GDM1 (cell line): Measurements from ENCODE around the gene ID3.
"Not testable (repeated sequence)": the region's sequence is repeated elsewhere in the genome, so short reads cannot be mapped to it uniquely, and the experiment has no call there.

Experiments
- DNase-seq: peaks from one replicate; lab custom pipeline; 2025; lab: John Stamatoyannopoulos, UW

Gene ID3

DNA sequence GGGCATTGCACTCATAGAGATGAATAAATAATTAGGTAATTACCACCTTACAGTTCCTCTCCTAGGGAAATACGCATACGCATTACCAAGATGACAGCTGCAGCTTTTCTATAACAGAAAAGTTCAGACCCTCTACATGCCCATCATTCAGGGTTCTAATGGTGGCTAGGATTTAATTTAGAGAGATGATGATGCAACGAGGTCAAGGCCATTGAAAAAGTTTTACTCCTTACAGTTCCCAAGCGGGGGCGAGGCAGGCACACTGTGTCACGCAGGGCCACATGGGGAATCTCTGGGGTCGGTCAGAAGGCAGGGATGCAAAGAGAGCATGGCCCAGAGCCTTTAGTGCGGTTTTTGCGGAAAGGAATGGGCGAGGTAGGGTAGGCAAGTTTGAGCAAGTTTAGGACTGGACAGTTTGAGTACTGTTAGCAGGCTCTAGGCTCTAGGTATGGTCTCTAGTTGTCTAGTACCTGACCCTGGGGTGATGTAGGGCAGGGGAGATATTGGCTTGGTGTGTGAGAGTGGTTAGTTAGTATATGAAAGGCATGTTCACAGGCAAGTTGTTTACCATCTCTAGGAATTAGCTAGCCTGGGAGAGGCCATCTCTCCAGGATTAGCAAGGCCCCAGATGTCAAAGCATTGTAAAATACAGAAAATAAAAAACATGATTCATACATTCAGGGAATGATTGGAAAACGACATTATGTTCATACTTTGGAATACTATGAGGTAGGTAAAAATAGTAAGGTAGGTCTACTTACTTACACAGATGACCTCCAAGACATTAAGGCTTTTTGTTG, 29.6 kb upstream of the ID3 start:
- no peak for DNase-seq

DNA sequence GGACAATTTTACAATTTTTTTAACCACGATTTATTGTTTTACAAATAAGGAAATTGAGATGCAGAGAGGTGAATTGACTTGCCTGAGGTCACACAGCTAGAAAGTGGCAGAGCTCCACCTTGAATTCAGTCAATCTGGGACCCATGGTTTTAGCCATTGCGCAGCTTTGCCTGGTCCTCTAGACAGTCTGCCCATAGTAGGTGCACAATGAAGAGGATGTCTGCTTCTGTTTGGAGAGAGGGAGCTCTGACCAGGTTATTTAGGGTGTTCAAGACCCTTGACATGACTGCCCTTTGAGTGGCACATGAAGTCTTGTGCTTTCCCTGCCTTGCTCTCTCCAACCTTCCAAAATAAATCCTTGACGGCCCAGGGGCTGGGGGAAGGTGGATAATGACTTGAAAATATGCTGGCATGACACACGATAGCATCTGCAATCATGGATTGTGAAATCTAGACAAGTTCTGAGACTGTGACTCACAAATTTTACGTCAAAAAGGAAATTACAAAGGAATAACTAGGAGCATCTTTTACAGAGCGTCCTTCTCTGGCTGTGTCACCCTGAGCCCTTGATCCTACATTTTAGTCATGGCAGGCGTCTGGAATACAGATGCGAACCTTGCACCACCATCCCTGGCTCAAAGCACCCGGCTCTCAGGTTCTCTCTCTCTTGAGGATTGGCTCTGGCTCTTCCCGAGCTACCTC, 26.2 kb upstream of the ID3 start:
- no peak for DNase-seq

DNA sequence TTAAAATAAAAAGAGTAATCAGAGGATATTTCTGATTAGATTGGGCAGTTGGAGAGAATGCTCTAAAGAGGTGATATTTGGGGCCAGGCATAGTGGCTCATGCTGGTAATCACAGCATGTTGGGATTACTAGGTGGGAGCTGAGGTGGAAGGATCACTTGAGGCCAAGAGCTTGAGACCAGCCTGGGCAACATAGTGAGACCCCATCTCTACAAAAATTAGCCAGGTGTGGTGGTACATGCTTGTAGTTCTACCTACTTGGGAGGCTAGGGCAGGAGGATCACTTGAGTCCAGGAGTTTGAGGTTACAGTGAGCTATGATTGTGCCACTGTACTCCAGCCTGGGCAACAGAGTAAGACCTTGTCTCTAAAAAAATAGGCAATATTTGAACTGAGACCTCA, 24.4 kb upstream of the ID3 start:
- not testable (repeated sequence) for DNase-seq

DNA sequence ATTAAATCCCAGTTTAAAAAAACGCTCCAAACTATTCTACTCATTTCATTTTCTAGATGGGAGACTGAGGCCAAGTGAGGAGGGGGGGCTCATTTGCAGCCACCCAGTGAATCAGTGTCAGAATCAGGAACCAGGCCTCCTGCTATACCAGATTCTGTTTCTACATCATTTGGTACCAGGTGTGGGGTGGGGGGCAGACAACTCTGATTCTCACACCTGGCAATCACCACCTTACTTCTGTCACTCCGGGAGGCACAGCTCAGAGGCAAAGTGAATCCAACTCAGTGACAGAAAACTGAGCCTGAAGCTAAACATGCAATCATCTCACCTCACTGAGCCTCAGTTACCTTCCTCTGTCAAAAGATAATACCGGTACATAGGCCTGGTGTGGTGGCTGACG, 23.5 kb upstream of the ID3 start:
- DNase-seq = no peak

DNA sequence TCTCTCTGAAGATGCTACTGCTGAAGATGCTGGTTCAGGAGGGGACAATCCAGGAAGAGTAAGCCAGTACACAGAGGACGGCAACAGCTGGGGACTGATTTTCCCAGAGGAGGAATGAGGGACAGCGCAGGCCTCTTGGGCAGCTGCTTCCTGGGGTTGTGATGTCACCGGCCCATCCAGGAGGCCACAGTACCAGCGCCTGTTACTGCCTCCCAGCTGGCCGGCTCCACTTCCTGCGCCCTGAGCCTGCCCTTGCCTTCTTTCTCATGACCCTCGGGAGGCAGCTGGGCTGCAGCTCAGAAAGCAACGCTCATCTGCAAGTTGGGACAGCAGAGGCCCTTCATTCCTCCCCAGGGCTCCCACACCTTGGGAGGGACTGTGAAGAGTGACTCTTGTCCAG, 21.9 kb upstream of the ID3 start:
- DNase-seq = no peak

DNA sequence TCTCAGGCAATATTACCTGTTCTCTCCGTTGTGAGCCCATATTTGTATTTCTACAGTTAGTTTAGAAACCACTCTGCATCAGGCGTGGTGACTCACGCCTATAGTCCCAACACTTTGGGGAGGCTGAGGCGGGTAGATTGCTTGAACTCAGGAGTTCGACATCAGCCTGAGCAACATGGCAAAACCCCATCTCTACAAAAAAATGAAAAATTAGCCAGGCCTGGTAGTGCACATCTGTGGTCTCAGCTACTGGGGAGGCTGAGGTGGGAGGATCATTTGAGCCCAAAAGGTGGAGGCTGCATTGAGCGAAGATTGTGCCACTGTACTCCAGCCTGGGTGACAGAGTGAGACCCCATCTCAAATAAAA, 19.7 kb upstream of the ID3 start:
- DNase-seq = no peak

DNA sequence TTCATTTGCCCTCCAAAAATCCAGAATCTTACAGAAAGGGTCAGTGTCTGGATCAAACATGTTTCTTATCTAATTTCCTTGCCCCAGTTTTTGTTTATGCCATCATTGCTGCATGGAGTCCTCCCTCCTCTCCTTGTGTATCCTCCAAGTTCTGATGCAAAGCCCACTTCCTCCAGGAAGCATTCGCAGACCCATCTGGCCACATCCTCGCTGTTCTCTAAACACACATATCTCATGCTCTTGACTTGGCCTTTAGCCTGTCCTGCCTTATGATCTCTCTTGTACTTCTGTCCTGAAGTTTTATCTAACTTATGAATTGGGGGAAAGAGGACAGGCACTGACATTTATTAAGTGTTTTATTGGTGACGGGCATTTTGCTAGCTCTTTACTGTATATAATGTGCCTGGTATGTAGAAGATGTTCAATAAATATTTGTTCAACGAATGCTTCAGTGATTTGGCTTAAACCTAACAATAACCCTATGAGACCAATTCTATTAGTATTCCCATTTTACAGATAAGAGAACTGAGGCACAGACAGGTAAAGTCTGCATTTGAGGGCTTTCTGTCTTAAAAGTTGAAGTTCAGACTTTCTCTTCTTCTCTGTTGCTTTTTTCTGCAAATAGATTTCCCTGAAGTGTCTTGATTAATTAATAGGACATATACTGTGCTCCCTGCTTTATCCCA, 19.2 kb upstream of the ID3 start:
- DNase-seq = peak; percentile 8

DNA sequence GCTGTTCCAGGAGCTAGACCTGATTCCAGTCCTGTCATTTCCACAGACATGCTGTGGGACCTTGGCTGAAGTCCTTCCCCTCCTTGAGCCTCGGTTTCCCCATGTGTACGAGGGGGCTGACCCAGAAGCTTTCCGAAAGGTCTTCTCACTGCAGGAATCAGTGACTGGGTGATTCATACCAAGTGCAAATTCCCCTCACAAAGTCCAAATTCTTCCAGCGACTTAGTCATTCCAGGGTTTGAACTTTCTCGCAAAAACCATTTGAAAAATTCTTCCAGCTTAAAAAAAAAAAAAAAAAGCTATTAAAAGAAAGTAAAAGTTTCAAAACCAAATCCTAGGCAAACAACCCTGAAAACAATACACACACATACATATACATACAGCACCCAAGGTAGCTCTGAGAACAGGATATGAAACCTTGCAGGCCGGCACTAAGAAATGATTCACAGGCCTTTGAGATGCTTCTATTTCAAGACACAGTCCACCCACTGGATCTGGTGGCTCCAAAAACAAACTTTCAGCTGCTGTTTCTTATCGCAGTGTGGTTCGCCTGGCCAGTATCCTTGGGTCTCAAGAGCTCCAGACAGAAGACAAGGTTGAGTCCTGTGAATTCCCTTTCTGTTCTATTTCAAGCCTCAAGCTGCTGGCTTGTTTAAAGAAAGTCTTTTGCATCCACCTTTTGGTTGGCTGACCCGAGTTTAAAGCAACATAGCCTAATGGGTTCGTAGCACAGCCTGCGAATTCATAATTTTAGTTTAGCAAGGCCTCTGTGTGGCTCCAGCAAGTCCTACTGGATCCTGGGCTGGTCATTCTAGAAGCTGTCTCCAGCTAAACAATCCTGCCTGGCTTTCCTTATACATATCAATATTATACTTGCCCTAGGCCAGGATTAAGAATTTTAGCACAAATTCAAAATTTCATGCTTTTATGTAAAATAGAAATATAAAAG, 18.0 kb upstream of the ID3 start:
- no peak for DNase-seq

DNA sequence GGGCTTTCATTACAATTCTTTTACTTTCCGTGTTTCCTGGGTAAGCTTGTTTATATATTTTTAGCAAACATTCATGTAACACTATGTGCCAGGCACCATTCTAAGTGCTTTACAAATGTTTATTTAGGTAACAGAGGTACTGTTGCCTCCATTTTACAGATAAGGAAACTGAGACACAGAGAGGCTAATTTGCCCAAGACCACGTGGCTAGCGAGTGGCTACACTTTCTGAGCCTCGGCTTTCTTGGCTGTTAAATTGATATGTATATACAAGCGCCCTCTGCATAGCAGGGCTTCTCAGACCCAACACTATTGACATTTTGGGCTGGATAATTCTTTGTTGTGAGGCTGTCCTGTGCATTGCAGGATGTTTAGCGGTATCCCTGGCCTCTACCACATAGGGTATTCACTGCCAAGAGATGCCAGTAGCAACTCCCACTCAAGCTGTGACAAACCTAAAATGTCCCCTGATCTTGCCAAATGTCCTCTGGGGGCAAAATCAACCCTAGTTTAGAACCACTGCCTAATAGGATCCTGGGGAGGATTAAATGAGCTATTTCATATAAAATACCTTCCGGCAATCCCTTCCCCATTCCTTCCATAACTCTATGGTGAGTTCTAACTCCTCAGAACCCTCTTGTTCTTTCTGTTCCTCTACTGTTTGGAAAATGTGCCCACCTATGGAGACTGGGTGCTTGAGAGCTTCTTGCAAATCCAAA, 17.2 kb upstream of the ID3 start:
- no peak for DNase-seq

DNA sequence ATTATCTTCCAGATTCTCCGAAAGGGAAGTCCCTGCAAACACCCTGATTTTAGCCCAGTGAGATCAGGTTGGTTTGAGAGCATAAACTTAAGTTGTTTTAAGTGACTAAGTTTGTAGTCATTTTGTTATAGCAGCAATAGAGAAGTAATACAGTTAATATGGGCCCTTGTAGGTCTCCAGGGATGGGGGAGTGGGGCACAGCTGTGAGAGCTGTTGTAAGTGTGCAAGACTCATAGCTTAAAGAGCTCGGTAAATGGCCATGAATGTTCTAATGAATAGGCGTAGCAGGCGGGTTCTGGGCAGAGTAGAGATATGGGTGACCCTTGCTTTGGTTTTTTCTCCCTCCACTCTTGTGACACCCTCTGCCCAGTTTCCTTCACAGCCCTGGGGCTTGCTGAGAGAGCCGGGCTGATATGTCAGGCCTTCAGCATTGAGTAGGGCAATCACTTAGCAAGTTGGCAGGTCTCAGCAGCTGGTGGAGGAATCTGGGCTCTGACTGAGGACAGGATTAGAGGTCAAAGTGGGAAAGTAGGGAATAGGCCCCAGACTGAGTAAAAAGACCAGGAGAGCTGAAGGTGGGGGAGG, 16.0 kb upstream of the ID3 start:
- no peak for DNase-seq

DNA sequence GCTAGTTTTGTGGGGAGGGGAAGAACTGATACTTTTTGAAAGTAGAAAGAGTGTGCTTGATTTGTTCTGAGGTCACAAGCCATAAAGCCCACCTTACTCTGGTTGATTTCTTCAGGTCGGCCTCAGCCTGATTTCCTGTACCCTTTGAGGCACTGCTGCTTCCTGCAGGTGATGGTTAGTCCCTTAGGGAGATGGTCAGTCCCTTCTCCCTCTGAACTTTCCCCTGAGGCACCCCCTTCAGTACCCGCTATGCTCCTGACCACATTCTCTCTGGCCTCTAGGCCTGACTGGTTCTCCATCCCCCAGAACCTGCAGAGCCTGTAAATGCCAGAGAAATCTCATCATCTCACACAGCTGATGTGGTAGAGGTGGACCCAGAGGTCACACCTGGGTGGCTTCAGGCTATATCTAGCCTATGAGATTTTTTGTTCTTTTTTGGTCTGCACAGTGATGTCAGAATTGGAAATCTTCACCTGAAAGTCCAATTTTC, 15.0 kb upstream of the ID3 start:
- DNase-seq = no peak

DNA sequence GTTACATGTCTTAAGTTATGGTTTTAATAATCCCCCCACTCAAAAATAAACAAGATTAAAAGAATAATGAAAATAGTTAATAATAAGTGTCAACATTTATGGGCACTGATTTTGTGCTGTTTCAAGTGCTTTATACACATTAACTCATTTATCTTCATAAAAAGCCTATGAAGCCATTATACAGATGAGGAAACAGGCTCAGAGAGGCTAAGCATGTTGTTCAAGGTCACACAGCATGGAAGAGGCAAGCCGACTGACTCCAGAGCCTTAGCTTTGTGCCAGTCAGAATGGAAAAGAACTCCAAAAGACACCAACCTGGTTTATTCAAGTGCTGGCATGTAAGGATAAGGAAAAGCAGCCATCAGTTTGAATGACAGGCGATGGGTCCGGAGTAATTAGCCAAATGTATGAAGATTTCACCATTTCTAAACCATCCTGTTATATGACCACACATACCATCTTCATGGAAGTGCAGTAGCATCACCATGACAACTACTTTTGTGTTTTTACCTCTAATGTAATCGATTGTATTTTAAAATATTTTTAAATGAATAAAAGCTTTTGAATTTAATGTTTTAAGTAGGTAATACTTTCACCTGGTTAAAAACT, 14.4 kb upstream of the ID3 start:
- DNase-seq = no peak

DNA sequence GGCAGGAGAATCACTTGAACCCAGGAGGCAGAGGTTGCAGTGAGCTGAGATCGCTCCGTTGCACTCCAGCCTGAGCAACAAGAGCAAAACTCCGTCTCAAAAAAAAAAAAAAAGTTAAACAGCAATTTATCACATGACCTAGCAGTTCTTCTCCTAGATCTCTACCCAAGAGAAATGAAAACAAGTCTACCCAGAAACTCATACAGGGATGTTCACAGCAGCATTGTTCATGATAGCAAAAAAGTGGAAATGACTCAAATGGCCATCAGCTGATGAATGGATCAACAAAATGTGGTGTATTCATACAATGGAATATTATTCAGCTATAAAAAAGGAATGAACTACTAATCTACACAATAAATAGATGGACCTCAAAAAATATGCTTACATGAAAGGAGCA, 12.2 kb upstream of the ID3 start:
- no peak for DNase-seq

DNA sequence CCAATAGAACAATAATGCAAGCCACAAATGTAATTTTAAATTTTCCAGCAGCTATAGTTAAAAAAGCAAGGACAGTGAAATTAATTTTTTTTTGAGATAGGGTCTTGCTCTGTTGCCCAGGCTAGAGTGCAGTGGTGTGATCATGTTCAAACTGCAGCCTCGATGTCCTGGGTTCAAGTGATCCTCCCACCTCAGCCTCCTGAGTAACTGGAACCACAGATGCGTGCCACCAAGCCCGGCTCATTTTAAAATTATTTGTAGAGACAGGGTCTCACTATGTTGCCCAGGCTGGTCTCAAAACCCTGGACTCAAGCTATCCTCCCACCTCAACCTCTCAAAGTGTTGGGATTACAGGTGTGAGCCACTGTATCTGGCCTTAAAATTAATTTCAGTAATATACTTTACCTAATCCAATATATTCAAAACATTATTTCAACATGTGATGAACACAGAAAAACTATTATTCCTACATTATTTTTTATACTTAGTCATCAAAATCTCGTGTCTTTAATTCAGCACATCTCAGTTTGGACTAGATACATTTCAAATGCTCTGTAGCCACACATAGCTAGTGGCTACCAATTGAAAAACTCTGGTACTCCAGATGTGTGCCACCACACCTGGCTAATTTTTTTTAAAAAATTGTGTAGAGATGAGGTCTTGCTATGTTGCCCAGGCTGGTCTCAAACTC, 10.8 kb upstream of the ID3 start:
- DNase-seq = no peak

DNA sequence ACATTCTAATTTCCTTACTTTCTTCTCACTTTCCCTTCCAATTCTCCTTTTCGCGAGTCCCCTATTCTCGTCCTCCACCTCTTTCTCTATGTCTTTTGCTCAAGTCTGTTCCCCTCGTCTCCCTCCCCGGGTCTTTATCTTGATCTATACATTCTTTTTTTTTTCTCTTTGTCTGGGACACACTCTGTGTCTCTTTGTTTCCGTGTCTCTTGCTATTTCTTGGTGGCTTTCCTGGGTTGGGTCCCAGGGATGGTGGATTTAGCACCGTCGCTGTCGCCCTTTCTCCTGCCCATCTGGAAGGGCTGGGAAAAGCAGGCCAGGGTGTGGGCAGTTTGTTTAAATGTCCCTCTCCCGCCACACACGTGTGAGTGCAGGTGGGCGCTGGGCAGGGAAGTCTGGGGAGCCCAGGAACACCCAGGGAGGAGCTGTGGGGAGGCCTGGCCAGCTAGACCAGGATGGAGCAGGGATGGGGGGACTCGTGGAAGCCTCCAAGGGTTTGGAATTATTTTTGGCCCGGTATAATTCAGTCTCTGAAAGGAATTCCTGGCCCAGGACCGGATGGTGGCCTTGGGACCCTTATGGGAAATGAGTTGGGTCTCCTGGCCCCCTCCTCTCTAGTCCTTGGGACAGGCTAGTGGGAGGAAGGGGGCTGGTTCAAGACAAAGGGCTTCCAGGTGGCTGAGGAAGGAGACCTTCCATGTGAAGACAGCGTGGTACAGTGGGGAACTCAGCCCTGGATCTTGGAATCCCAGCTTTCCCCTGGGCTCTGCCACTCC, 9.5 kb upstream of the ID3 start:
- no peak for DNase-seq

DNA sequence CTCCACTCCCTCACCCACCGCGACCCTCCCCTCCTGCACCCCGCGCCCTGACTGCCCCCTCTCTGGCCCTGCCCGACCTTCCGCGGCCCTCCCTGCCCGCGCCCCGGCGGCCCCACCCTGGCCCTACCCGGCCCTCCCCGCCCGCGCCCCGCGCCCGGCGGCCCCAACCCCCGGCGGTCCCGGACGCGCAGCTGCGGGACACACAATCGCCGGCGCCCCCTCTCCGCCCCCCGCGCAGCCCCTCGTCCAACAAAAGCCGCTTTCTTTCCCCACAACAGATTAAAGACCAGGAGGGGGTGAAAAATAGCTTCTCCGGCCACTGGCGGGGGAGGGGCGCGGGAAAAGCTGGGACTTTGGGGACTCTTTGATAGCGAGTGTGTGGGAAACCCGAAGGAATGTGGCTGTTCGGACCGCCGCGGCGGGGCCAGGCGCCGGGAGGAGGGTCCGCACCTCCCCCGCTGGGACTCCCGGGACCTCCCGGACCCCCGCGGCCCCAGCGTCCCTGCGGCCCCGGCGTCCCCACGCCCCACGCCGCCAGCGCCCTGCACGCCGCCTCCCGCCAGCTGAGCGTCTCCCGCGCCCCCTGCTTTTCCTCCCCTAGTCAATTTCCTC, 8.8 kb upstream of the ID3 start:
- no peak for DNase-seq

DNA sequence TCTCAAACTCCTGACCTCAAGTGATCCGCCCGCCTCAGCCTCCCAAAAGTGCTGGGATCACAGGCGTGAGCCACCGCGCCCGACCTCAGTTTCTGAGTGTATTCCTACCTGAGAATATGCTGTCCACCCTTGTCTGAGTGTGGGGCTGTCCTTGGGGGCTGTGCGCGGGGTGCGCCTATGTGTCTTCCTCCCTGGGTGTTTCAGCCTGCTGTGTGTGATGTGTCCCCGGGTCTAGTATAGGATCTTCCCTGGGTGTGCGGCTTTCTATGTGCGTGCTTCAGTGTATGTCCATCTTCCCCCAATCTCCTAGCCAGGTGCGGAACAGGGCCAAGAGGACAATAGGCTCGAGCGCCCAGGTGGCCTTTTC, 8.3 kb upstream of the ID3 start:
- DNase-seq = no peak

DNA sequence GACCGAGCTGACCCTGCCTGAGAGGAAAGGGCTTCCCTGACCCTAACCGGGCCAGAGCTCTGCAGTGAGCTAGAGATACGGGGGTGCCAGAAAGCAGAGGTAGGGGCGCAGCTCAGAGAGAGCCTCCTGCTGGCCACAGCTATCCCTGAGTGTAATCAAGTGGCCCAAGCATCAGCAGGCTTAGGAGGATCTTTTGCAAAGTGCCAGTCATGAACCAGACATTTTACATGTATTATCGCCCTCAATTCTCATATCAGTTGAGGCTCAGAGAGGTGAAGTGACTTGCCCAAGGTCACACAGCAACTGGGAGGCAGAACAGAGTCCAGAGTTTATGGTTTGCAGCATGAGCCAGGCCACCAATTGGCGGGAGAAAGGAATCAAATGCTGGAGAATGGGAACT, 7.0 kb upstream of the ID3 start:
- no peak for DNase-seq

DNA sequence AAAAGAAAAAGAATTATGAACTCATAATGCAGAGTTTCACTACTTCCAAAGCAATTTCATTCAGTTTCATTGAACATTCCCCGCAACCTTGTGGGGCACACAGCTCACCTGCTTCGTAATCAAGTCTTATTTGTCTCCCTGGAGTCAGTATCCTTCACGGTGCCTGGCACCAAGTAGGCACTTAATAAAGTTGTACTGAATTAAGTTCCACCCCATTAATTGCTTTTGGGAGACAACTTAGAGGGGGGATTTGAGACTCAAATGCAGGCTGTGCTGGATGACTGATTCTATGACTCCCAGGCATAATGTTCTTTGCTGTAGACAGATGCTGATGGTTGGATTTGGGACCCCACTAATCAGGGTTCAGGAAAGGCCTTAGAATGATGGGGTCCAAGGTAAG, 6.5 kb upstream of the ID3 start:
- DNase-seq = no peak
